GM19395 (cell line): ENCODE data around the gene TEX26.
"Not testable (repeated sequence)": the region's sequence is repeated elsewhere in the genome, so short reads cannot be mapped to it uniquely, and the experiment has no call there.

ENCODE experiments used
- ATAC-seq: cut with Tn5 transposase; IDR thresholded peaks from one replicate; pipeline ENCODE4 v1.9.1; 2021; ENCODE audit warnings: mild to moderate bottlenecking, moderate library complexity; ENCODE audit not compliant: unreplicated experiment

Gene TEX26

GRCh38 chr13:30918662-30919405 is 13.6 kb upstream of the TEX26 start:
- ATAC-seq: no peak

- ATAC-seq: no peak
Observed at GRCh38 chr13:30920162-30920909, 12.1 kb upstream of the TEX26 start.

GRCh38 chr13:30923418-30923817 is 9.0 kb upstream of the TEX26 start:
- ATAC-seq: no peak

- no peak for ATAC-seq
Observed at GRCh38 chr13:30924721-30925120, 7.7 kb upstream of the TEX26 start.

GRCh38 chr13:30925429-30925828 is 7.0 kb upstream of the TEX26 start:
- ATAC-seq: no peak

- ATAC-seq: no peak
Observed at GRCh38 chr13:30926781-30927180, 5.7 kb upstream of the TEX26 start.

- not testable (repeated sequence) for ATAC-seq
Observed at GRCh38 chr13:30927188-30927587, 5.3 kb upstream of the TEX26 start.

GRCh38 chr13:30927595-30927994 is 4.9 kb upstream of the TEX26 start:
- no peak for ATAC-seq

GRCh38 chr13:30928978-30929377 is 3.5 kb upstream of the TEX26 start:
- no peak for ATAC-seq

GRCh38 chr13:30933354-30933670 is 856 bp downstream of the TEX26 start:
- no peak for ATAC-seq

- ATAC-seq: no peak
Observed at GRCh38 chr13:30934381-30934780, 1.9 kb downstream of the TEX26 start.

- no peak for ATAC-seq
Observed at GRCh38 chr13:30934803-30935202, 2.3 kb downstream of the TEX26 start.

GRCh38 chr13:30936971-30937370 is 4.5 kb downstream of the TEX26 start:
- ATAC-seq: no peak

GRCh38 chr13:30943881-30944280 is 11.4 kb downstream of the TEX26 start:
- ATAC-seq: no peak

- no peak for ATAC-seq
Observed at GRCh38 chr13:30957258-30957943, 24.9 kb downstream of the TEX26 start.

GRCh38 chr13:30959678-30960077 is 27.2 kb downstream of the TEX26 start:
- no peak for ATAC-seq

- no peak for ATAC-seq
Observed at GRCh38 chr13:30963791-30964190, 31.3 kb downstream of the TEX26 start.

GRCh38 chr13:30965380-30965779 is 32.9 kb downstream of the TEX26 start:
- ATAC-seq: no peak

GRCh38 chr13:30966101-30966500 is 33.6 kb downstream of the TEX26 start:
- ATAC-seq: no peak

- no peak for ATAC-seq
Observed at GRCh38 chr13:30968846-30969245, 36.4 kb downstream of the TEX26 start.

GRCh38 chr13:30971575-30971974 is 39.1 kb downstream of the TEX26 start:
- no peak for ATAC-seq

GRCh38 chr13:30972888-30973377 is 40.5 kb downstream of the TEX26 start:
- no peak for ATAC-seq
